Prostate gland (tissue), 2 donors: Measurements from ENCODE around the gene FAAP20. TPM values are rescaled to one million over a fixed set of nuclear protein-coding genes. Genes with fewer than 3 reads are reported as not detected.

Experiments used
- DNase-seq: peaks from one replicate; pipeline ENCODE4 v3.0.0-alpha.2; 2019; ENCODE audit warnings: low spot score
- H3K27ac ChIP-seq, 2 donors: fragments of 200-600 bp; sonication (generic); 2 replicates each; pipeline ENCODE4 v1.5.1; 2017 to 2019
- H3K27me3 ChIP-seq: fragments of 200-600 bp; sonication (generic); replicated peaks from 2 replicates; pipeline ENCODE4 v1.5.1; 2019; ENCODE audit not compliant: insufficient read depth
- H3K36me3 ChIP-seq, 2 donors: fragments of 200-600 bp; sonication (generic); 1 replicate in 1 of 2; 2 replicates in 1 of 2; pipeline versions ENCODE4 v1.5.1 to v1.8.1; 2017 to 2019
- H3K4me1 ChIP-seq: fragments of 200-600 bp; sonication (generic); replicated peaks from 2 replicates; pipeline ENCODE4 v1.5.1; 2019
- H3K4me3 ChIP-seq, 2 donors: fragments of 200-600 bp; sonication (generic); 2 replicates each; pipeline ENCODE4 v1.5.1; 2017 to 2019
- H3K9me3 ChIP-seq: fragments of 200-600 bp; sonication (generic); 2 replicates; pipeline ENCODE4 v1.5.1; 2017
- CTCF ChIP-seq, 4 experiments: fragments of 200-600 bp in 2 of 4; fragments of 450-650 bp in 2 of 4; sonication (generic) in 2 of 4; IDR thresholded peaks; 1 replicate in 3 of 4; 2 replicates in 1 of 4; pipeline ENCODE4 v1.5.1; 2016 to 2019; ENCODE audit warnings: antibody characterized with exemption in 4 of 4, mild to moderate bottlenecking in 2 of 4, moderate library complexity in 2 of 4
- POLR2A ChIP-seq: fragments of 450-650 bp; IDR thresholded peaks from one replicate; pipeline ENCODE4 v1.6.1; 2016; ENCODE audit warnings: antibody characterized with exemption, mild to moderate bottlenecking
- POLR2AphosphoS5 ChIP-seq: sonication (generic); formaldehyde crosslinking; IDR thresholded peaks from one replicate; pipeline ENCODE4 v1.6.1; 2017; ENCODE audit warnings: antibody characterized with exemption
- WGBS: methylation state at CpG from one replicate; pipeline ENCODE4 v1.1.5; 2018; 5-methylcytosine and 5-hydroxymethylcytosine counted together
- intact Hi-C: fragments of 100-400 bp; cut with DNase I; formaldehyde crosslinking; loops from one replicate; pipeline ENCODE4 v1.14.2; 2022
- total RNA-seq, 2 donors: library from RNA; depleted of rRNA; stranded (reverse); fragments of >200 nt; gene quantifications; one replicate each; pipeline ENCODE4 v1.1.0, GENCODE V29; 2016

The FAAP20 gene
- total RNA-seq, 2 donors from 2014 or later = 55.9 to 70.4 TPM

- TF ChIP-seq CTCF (IDR thresholded peaks at IDR 0.05) = no peak
- TF ChIP-seq POLR2AphosphoS5 = no peak
- TF ChIP-seq POLR2A = no peak
- peak overlapping the region in 1 of 2 donors; percentile 82 for H3K27ac ChIP-seq
- no peaks in the 10 kb centered on the region for H3K9me3 ChIP-seq
- H3K4me1 ChIP-seq = peaks cover 46% of the 10 kb centered on the region
- 93% methylated on average over 5 of the region's 13 CpGs for WGBS
- H3K36me3 ChIP-seq = no peaks in the 10 kb centered on the region
- H3K27me3 ChIP-seq = no peaks in the 10 kb centered on the region
- intact Hi-C loops = no loop called here
- no peak overlapping the region for H3K4me3 ChIP-seq
- DNase-seq = no peak
Measured at GRCh38 chr1:2210786-2211185, 16.2 kb upstream of the FAAP20 start.

- 60% methylated on average over 19 of the region's 19 CpGs for WGBS
- H3K4me1 ChIP-seq = peaks cover 46% of the 10 kb centered on the region
- no peaks in the 10 kb centered on the region for H3K9me3 ChIP-seq
- H3K36me3 ChIP-seq = no peaks in the 10 kb centered on the region
- no peak for DNase-seq
- no peaks in the 10 kb centered on the region for H3K27me3 ChIP-seq
- TF ChIP-seq POLR2AphosphoS5 (peak; percentile 19), CTCF (IDR thresholded peaks at IDR 0.05) (no peak)
- no peak overlapping the region for H3K4me3 ChIP-seq
- intact Hi-C loops = no loop called here
- peak overlapping the region; percentile 49 to 82 for H3K27ac ChIP-seq
Measured at GRCh38 chr1:2210084-2210653, 15.6 kb upstream of the FAAP20 start.

- no peak for DNase-seq
- intact Hi-C loops = no loop called here
- H3K4me3 ChIP-seq = no peak overlapping the region
- peak overlapping the region; percentile 49 to 82 for H3K27ac ChIP-seq
- no peaks in the 10 kb centered on the region for H3K36me3 ChIP-seq
- TF ChIP-seq CTCF (IDR thresholded peaks at IDR 0.05) (no peak), POLR2AphosphoS5 (no peak), POLR2A (no peak)
- H3K27me3 ChIP-seq = no peaks in the 10 kb centered on the region
- peaks cover 42% of the 10 kb centered on the region for H3K4me1 ChIP-seq
- WGBS = 59% methylated on average over 18 of the region's 18 CpGs
- H3K9me3 ChIP-seq = no peaks in the 10 kb centered on the region
Measured at GRCh38 chr1:2209400-2210083, 15.0 kb upstream of the FAAP20 start.

- 47% methylated on average over 23 of the region's 24 CpGs for WGBS
- peak; percentile 88 for DNase-seq
- H3K27ac ChIP-seq = peak overlapping the region; percentile 64 to 82
- no peak for TF ChIP-seq POLR2A
- peak in 2 of 4 experiments; percentile 18 to 34 for TF ChIP-seq CTCF (IDR thresholded peaks at IDR 0.05)
- TF ChIP-seq POLR2AphosphoS5 = peak; percentile 91
- no peaks in the 10 kb centered on the region for H3K9me3 ChIP-seq
- H3K27me3 ChIP-seq = no peaks in the 10 kb centered on the region
- intact Hi-C loops = no loop called here
- H3K4me1 ChIP-seq = peaks cover 33% of the 10 kb centered on the region
- H3K4me3 ChIP-seq = no peak overlapping the region
- no peaks in the 10 kb centered on the region for H3K36me3 ChIP-seq
Measured at GRCh38 chr1:2208309-2209239, 14.0 kb upstream of the FAAP20 start.
